K562 (cell line): ENCODE measurements around the gene NUMB. TPM values are rescaled to one million over a fixed set of nuclear protein-coding genes. Genes with fewer than 3 reads are reported as not detected.

ENCODE experiments used
- ATAC-seq: fragments of 200-7000 bp; cut with Tn5 transposase; 3 replicates; pipeline ENCODE4 v1.9.1; 2020; ENCODE audit warnings: moderate library complexity
- BruUV-seq: library from RNA; stranded (reverse); fragments of 400-500 nt; replicated peaks from 2 replicates; lab custom pipeline; 2021; lab: Mats Ljungman, UMichigan
- CTCF ChIA-PET: fragments of 300-600 bp; formaldehyde crosslinking; extraction: SDS; loops from one replicate; lab custom pipeline; 2021; ENCODE audit warnings: low intra/inter-chr PET ratio; lab: Yijun Ruan, JAX
- POLR2A ChIA-PET: fragments of 300-600, 350-650 bp; sonication (Branson Sonifier 250); formaldehyde crosslinking; extraction: SDS; loops from one replicate; lab custom pipeline; 2021; ENCODE audit warnings: antibody characterized with exemption, inconsistent platforms; lab: Yijun Ruan, JAX
- DNase-seq, 4 experiments: peaks; one replicate each; pipeline versions ENCODE4 v3.0.0 to v3.0.0-alpha.2; 2011 to 2018; ENCODE audit warnings: low spot score in 3 of 4, mixed read lengths in 3 of 4; ENCODE audit errors: extremely low read depth in 1 of 4
- FAIRE-seq: peaks from 2 replicates; lab custom pipeline; 2011; peaks lifted over from hg19 to GRCh38; lab: Jason Lieb, UNC
- H2AFZ ChIP-seq: 2 replicates; pipeline ENCODE4 v1.6.0; 2011; ENCODE audit warnings: low read depth, low read length, control low read depth, inconsistent platforms
- H3K27ac ChIP-seq: fragments of 200-600 bp; 3 replicates; pipeline ENCODE4 v1.8.0; 2011; ENCODE audit warnings: low read depth, mild to moderate bottlenecking, control low read depth, inconsistent platforms, low read length, moderate library complexity, mixed read lengths; ENCODE audit errors: extremely low read depth
- H3K27me3 ChIP-seq, 2 experiments: fragments of 300-600 bp in 1 of 2; 2 replicates in 1 of 2; 3 replicates in 1 of 2; pipeline versions ENCODE4 v1.6.0 to v1.8.0; 2011; ENCODE audit warnings: inconsistent platforms in 2 of 2, low read length in 2 of 2, mild to moderate bottlenecking in 1 of 2, mixed read lengths in 1 of 2, moderate library complexity in 1 of 2; ENCODE audit not compliant: control insufficient read depth in 2 of 2, insufficient read depth in 2 of 2
- H3K36me3 ChIP-seq: fragments of 300-600 bp; 3 replicates; pipeline ENCODE4 v1.8.0; 2011; ENCODE audit warnings: mild to moderate bottlenecking, low read length, inconsistent platforms; ENCODE audit not compliant: control insufficient read depth, insufficient read depth
- H3K4me1 ChIP-seq, 2 experiments: fragments of 200-600 bp in 1 of 2; replicated peaks in 1 of 2; 2 replicates in 1 of 2; 3 replicates in 1 of 2; pipeline versions ENCODE4 v1.5.1 to v1.8.0; 2011; ENCODE audit warnings: inconsistent platforms in 2 of 2, low read length in 2 of 2, mild to moderate bottlenecking in 1 of 2, mixed read lengths in 1 of 2, moderate library complexity in 1 of 2; ENCODE audit not compliant: control insufficient read depth in 2 of 2, insufficient read depth in 2 of 2
- H3K4me2 ChIP-seq: 2 replicates; pipeline ENCODE4 v1.6.1; 2011; ENCODE audit warnings: low read length, control low read depth, inconsistent platforms, mixed read lengths; ENCODE audit not compliant: insufficient read depth
- H3K4me3 ChIP-seq: fragments of 200-600 bp; sonication (generic), shearing (Covaris generic); 2 replicates; pipeline ENCODE4 v1.5.1; 2016; ENCODE audit warnings: control low read depth, inconsistent platforms
- H3K79me2 ChIP-seq: fragments of 200-600 bp; 3 replicates; pipeline ENCODE4 v1.8.0; 2011; ENCODE audit warnings: low read length, inconsistent platforms; ENCODE audit not compliant: control insufficient read depth, insufficient read depth
- H3K9ac ChIP-seq, 2 experiments: 2 replicates each; pipeline versions ENCODE4 v1.6.0 to v1.6.1; 2011; ENCODE audit warnings: low read depth in 2 of 2, low read length in 2 of 2, control low read depth in 1 of 2, inconsistent platforms in 1 of 2, mild to moderate bottlenecking in 1 of 2, mixed read lengths in 1 of 2; ENCODE audit not compliant: insufficient read depth in 1 of 2
- H3K9me1 ChIP-seq: one replicate; pipeline ENCODE4 v1.6.0; 2011; ENCODE audit warnings: inconsistent platforms, mild to moderate bottlenecking, low read length, moderate library complexity; ENCODE audit not compliant: control insufficient read depth, insufficient read depth
- H3K9me3 ChIP-seq: replicated peaks from 2 replicates; pipeline ENCODE4 v1.5.1; 2011; ENCODE audit warnings: low read depth, low read length, inconsistent platforms; ENCODE audit not compliant: control insufficient read depth, insufficient read depth
- H4K20me1 ChIP-seq: replicated peaks from 2 replicates; pipeline ENCODE4 v1.6.1; 2011; ENCODE audit warnings: low read length, inconsistent platforms, mixed read lengths; ENCODE audit not compliant: control insufficient read depth, insufficient read depth
- ARHGAP35 ChIP-seq: fragments of 450-650 bp; IDR thresholded peaks from 2 replicates; pipeline ENCODE4 v1.6.1; 2018; ENCODE audit not compliant: partially characterized antibody
- BCL6 ChIP-seq: fragments of 250-450 bp; sonication (Bioruptor Pico); IDR thresholded peaks from 2 replicates; pipeline ENCODE4 v1.4.0; 2020
- BRCA1 ChIP-seq, 2 experiments: fragments of 450-650 bp in 1 of 2; sonication (generic) in 1 of 2; formaldehyde crosslinking in 1 of 2; IDR thresholded peaks; 2 replicates each; pipeline versions ENCODE4 v1.5.0 to v1.6.1; 2017 to 2020; ENCODE audit warnings: mild to moderate bottlenecking in 1 of 2, missing genetic modification reagents in 1 of 2
- CHD4 ChIP-seq: fragments of 200-600 bp; sonication (generic); IDR thresholded peaks from 3 replicates; pipeline ENCODE4 v1.6.1; 2012; ENCODE audit warnings: low read depth, mild to moderate bottlenecking, mixed read lengths, low read length, inconsistent platforms; ENCODE audit not compliant: insufficient read depth, insufficient replicate concordance, poor library complexity, severe bottlenecking
- NCOA4 ChIP-seq: fragments of 450-650 bp; IDR thresholded peaks from 2 replicates; pipeline ENCODE4 v1.6.1; 2018; ENCODE audit warnings: mild to moderate bottlenecking; ENCODE audit not compliant: partially characterized antibody
- POLR2AphosphoS5 ChIP-seq: IDR thresholded peaks from 2 replicates; pipeline ENCODE4 v1.6.1; 2011; ENCODE audit warnings: mild to moderate bottlenecking, low read depth, low read length, moderate library complexity; ENCODE audit not compliant: control insufficient read depth, insufficient read depth
- STAT5A ChIP-seq: IDR thresholded peaks from 2 replicates; pipeline ENCODE4 v1.6.1; 2012; ENCODE audit warnings: low read length, inconsistent platforms, borderline replicate concordance
- TCFL5 ChIP-seq: fragments of 250-450 bp; sonication (Bioruptor Pico); conservative IDR thresholded peaks from 2 replicates; pipeline ENCODE4 v1.6.1; 2021; ENCODE audit warnings: mild to moderate bottlenecking, moderate library complexity, matching md5 sums
- WGBS: fragments of 100-300 bp; shearing (Covaris generic); methylation state at CpG from one replicate; pipeline ENCODE4 v1.1.6; 2016; ENCODE audit warnings: low coverage, mixed read lengths; ENCODE audit not compliant: insufficient coverage; ENCODE audit errors: missing lambda C conversion rate; 5-methylcytosine and 5-hydroxymethylcytosine counted together
- in situ Hi-C: fragments of 300-500 bp; cut with MboI; formaldehyde crosslinking; loops from 4 replicates; pipeline ENCODE4 v1.15.0; 2018; ENCODE audit warnings: inconsistent platforms, mixed read lengths
- intact Hi-C: fragments of 100-400 bp; cut with micrococcal nuclease; formaldehyde crosslinking; loops from 2 replicates; pipeline ENCODE4 v1.14.2; 2022
- polyA plus RNA-seq, 8 experiments: library from polyadenylated mRNA; depleted of rRNA in 4 of 8; stranded (reverse) in 5 of 8; unstranded in 3 of 8; fragments of >200 nt; fragmentation: Nextera tagmentation in 2 of 8; fragmentation: Illumina TruSeq in 1 of 8; extraction: Ambion mirVana in 2 of 8; extraction: Trizol in 1 of 8; gene quantifications; 2 replicates each; pipeline versions ENCODE4 v1.2.1 to v1.2.3, GENCODE V29; 2011 to 2014; ENCODE audit warnings: inconsistent platforms in 1 of 8, missing spikeins in 1 of 8
- total RNA-seq, 7 experiments: library from RNA; depleted of rRNA in 6 of 7; stranded (reverse); fragments of >200 nt in 6 of 7; fragmentation: Illumina TruSeq in 2 of 7; extraction: Trizol in 2 of 7; gene quantifications; 2 replicates each; pipeline versions ENCODE4 v1.2.1 to v1.2.3, GENCODE V29; 2011 to 2021; ENCODE audit warnings: low replicate concordance in 1 of 7

NUMB gene
- total and polyA plus RNA-seq, 9 of the 15 experiments (the other 6 are each of a cell fraction or from before 2014, with no cell fraction given): 13.5 to 54.0 (median 32.3) TPM

DNA sequence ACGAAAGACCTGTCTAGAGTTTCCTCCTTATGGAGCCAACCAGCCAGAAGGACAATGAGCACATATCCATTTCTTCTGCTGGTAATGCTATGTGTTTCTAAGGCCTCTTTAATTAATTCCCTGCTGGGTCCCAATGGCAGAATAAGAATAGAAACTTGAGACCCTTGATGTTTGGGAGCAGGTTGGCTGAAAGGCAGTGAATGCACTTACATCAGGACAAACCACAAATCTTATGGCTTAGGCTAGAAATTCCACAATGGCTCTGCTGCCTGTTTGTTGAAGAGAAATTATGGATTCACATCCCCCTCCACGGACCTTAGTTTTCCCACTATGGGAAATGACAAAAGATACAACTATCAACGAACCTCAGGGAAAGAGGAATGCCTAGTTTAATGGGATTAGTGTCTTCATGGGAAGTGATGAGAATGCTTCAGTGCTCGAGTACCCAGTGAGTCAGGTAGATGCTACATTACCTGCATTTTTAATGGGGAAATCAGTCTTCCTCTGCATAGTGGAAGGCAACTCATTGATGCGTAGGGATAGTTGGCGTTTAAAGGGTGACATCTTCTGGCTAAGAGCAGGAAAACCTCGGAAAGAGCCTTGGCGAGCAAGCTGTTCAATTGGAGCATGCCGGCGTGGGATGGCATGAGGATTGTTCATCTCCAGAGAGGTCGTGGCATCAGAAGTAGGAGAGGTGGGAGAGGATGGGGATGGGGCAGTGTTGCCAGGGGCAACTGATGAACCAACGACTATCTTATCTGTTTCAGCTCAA, 174.6 kb downstream of the NUMB start:
- POLR2A ChIA-PET: interaction anchor here (1.0 kb wide), 1 partner anchor 188 kb away, joined by 3 read pairs; no protein-coding TSS in a partner anchor
- TF ChIP-seq BCL6 (CRISPR knock-in tag) (no peak), NCOA4 (no peak), BRCA1 (IDR thresholded peaks at IDR 0.05) (no peak), BRCA1 (CRISPR knock-in tag; IDR thresholded peaks at IDR 0.05) (no peak), POLR2AphosphoS5 (no peak), TCFL5 (CRISPR knock-in tag) (no peak), CHD4 (no peak), ARHGAP35 (no peak), STAT5A (no peak)
- Histone ChIP-seq H3K9me1 (no peaks in the 10 kb centered on the region), H4K20me1 (no peaks in the 10 kb centered on the region), H2AFZ (no peak overlapping the region), H3K27me3 (no peaks in the 10 kb centered on the region), H3K9me3 (no peaks in the 10 kb centered on the region), H3K4me1 (no peaks in the 10 kb centered on the region), H3K4me3 (no peak overlapping the region), H3K36me3 (peaks cover 62% of the 10 kb centered on the region; the same call in 2 of the 3 replicates), H3K79me2 (no peaks in the 10 kb centered on the region), H3K27ac (no peak overlapping the region), H3K4me2 (no peak overlapping the region), H3K9ac (no peak overlapping the region)
- intact Hi-C loops: no loop called here
- DNase-seq (no peak), ATAC-seq (no peak), FAIRE-seq (no peak)
- no TSS peak for BruUV-seq
- in situ Hi-C loops: no loop called here
- CTCF ChIA-PET: no interaction called here
- 69% methylated on average over 11 of the region's 12 CpGs for WGBS
